ENCODE data around the gene DCC.
"Not testable (repeated sequence)": the region's sequence is repeated elsewhere in the genome, so short reads cannot be mapped to it uniquely, and the experiment has no call there.

DCC gene

DNA sequence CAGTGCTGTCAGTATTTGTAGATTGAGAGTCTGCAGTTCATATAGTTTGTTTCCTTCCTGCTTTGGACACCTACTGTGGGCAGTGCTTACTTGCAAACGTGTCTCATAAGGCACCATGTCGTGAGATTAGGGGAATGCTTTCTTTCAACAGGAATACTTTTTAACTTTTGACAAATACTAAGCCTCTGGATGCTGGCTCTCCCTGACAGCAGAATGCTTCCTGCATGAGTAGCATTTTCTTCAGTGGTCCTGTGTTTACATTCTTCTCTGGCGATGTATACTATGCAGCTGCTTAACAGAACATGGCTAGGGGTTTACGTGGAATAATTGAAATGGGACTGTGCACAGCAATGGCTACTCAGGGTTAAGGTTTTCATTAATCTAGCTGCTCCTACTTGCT is 1077.0 kb downstream of the DCC start:
- no peak for DNase-seq (ENCODE audit: low read depth)

DNA sequence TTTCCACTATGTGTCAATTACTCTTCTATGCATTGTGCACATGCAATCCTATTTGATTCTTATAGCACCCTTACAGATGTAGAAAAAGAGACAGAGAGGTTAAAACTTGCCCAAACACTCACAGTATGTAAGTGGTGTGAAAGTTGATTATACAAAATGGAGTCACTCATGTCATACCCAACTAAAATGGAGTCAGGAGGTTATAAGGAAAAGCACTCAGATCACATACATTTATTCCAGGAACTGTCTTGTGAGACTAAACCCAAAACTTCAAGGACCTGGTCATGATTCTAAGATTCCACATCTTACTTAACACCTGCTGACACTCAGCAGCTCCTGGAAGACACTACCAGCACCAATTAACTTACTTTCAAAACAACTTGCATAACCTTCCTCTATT is 1081.9 kb downstream of the DCC start:
- DNase-seq (ENCODE audit: low read depth) = no peak

DNA sequence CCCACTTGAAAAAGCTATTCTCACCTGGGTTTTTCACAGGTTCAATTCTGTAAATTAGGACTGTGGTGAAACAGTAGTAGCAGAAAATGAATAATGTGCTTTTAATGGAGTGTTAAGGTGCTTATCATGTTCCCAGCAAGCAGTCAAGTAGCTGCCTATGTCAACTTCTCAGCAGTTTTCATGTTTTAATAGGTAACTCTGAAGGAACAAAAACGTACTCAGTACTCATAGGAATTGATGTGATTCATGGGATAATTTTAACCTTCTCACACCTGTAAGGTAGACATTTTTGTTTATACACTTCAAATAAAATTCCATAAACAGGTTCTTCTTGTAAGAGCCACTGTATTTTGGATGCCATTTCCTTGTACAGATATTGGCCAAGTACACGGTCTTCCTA is 1082.9 kb downstream of the DCC start:
- no peak for DNase-seq (ENCODE audit: low read depth)

DNA sequence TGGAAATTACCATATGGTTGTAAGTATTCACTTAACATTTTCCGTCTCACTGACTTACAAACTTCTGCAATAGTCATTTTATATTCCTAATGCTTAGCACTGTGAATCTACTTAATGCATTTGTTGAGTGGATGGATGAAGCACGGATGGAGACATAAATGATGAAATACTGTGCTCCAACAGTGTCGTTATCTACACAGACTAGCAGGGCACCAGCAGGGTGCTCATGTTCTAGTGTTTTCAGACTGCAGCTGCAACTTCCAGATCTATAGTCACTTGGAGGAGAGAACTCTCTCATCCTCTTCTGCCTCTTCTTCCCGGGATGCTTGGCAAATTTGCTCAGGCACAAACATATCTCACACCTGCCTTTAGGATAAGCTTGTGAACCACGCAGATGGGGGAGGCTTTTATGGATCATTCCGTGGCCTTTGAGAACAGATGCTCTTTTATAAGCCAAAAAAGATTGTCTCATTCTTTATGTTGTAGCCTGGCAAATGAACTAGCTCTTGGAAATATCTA is 1086.7 kb downstream of the DCC start:
- DNase-seq (ENCODE audit: low read depth) = no peak

DNA sequence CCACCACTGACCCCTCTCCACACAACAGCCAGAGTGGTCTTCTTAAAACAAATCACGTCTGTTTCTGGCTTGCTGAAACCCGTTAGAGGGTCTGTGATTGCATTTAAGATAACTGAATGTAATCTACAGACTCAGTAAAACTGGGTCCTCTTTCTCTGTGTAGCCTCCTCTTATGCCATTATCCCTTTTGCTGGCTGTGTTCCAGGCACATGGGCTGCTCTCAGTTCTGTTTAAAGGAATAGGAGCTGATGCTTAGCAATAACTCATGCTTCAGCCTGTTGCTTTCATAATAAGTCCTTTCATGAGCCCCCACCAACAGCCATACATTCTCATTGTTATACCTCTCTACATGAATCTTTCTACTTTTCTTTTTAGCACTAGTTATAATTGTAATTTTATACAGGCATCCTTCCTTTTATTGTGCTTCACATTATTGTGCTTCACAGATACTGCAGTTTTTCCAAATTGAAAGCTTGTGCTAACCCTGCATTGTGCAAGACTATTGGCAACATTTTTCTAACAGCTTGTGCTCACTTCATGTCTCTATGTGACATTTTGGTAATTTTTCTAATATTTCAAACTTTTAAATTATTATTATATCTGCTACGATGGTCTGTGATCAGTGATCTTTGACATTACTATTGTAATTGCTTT is 1101.9 kb downstream of the DCC start:
- no peak for DNase-seq (ENCODE audit: low read depth)

DNA sequence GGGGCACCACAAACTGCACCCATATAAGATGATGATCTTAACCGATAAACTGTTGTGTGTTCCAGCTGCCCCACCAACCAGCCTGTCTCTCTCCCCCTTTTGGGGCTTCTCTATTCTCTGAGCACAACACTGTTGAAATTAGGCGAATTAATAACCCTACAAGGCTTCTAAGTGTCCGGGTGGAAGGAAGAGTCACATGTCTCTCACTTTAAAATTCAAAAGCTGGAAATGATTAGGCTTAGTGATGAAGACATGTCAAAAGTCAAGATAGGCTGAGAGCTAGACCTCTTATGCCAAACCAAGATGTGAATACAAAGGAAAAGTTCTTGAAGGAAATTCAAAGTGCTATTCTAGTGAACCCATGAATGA is 1102.4 kb downstream of the DCC start:
- DNase-seq (ENCODE audit: low read depth) = no peak

DNA sequence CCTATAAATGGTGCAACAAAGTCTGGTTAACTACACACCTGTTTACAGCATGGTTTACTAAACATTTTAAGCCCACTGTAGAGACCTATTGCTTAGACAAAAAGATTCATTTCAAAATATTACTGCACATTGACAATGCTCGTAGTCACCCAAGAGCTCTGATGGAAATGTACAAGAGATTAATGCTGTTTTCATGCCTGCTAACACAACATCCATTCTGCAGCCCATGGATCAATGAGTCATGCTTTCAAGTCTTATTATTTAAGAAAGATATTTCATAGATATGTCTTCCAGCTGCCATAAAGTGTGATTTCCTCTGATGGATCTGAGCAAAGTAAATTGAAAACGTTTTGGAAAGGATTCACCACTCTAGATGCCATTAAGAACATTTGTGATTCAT is 1103.3 kb downstream of the DCC start:
- DNase-seq (ENCODE audit: low read depth) = no peak

DNA sequence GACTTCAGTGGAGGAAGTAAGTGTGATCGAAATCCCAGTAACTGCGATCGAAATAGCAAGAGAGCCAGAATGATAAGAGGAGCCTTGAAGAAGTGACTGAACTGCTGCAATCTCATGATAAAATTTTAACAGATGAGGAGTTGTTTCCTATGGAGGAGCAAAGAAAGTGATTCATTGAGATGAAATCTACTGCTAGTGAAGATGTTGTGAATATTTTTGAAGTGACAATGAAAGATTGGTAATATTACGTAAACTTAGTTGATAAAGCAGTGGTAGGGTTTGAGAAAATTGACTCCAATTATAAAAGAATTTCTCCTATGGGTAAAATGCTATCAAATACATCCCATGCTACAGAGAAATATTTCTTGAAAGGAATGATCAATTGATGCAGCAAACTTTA is 1103.8 kb downstream of the DCC start:
- no peak for DNase-seq (ENCODE audit: low read depth)

DNA sequence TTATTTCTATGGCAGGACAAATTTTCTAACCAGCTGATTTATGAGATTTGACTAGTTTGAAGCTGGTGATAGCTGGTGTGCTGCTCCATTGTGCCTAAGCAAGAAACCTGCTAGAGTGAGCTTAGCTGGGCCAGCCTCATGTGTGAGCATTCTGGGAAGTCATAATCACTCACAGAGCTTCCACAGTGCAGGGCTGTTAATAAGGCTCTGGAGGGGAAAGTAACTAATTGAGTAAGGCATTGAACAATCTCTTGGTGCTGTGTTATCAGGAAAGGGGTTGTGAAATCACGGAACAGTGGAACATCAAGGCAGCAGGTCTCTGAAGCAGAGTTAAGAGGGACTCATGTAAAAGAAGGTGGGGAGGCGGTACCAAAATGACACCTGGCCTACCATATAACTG is 1111.9 kb downstream of the DCC start:
- DNase-seq (ENCODE audit: low read depth) = no peak

DNA sequence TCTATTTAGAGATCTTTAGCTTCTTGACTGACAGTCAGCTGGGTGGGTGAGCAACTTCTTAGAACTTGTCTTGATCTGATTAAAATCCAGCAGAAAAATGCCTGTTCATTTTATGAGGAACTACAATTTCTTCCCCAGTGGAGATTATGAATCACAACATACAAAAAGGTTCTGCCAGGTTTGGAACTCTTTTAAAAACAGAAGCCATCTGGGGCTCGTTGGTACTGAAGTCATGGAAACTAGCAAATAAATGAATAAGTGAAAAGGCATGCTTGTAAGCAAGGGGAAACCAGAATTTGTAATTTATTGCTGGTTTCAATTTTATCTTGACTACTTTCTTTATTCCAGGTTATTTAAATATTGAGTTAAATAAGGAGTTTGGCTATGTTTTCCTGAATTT is 1117.1 kb downstream of the DCC start:
- no peak for DNase-seq (ENCODE audit: low read depth)

DNA sequence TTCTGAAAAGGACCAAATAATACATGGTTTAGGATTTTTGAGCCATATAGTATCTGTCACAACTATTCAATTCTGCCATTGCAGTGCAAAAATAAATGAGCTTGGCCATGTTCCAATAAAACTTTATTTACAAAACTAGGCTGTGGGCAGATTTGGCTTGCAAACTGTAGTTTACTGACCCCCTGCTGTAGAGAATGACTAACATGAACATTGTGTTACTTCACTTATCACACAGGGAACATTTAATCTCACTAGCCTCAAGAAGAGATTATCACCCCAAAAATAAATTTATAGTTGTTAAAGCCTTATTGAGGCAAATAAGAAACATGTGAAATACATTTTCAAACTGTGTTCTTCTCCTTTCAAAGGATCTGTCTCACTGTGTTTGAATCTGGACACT is 1118.3 kb downstream of the DCC start:
- no peak for DNase-seq (ENCODE audit: low read depth)

DNA sequence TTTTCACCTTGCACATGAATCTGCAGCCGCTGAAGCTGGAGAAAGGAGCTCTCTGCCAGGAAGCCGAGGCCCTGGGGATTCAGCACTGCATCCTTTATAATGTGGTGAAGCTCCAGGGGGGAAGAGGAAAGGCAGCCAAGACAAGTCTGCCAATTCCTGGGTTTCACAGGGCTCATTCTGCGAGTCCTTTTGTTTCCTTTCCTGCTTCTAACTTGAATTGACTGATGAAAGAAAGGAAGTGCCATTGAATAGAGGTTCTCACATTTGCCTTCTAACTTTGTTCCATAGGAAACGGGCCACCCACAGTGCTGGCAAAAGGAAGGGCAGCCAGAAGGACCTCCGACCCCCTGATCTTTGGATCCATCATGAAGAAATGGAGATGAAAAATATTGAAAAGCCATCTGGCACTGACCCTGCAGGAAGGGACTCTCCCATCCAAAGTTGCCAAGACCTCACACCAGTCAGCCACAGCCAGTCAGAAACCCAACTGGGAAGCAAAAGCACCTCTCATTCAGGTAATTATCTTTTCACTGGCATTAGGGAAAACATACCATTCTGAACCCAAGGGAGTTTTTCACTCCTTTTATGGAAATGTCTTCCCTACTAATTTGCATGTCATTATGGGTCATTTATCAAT is 1119.1 kb downstream of the DCC start:
- no peak for DNase-seq (ENCODE audit: low read depth)

DNA sequence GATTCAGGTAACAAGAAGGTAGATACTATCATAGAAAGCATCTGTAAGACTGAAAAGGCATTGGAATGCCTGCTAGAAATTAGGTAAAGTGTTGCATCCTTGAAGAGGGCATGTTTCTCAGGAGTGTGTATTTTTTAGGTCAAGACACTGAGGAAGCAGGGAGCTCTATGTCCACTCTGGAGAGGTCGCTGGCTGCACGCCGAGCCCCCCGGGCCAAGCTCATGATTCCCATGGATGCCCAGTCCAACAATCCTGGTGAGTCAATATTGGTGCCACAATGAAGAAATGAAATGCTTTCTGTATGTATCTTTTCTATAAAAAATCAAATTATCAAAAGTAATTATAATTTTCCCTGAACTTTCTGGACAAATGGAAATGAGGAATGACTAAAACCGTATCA is 1127.8 kb downstream of the DCC start:
- no peak for DNase-seq (ENCODE audit: low read depth)

DNA sequence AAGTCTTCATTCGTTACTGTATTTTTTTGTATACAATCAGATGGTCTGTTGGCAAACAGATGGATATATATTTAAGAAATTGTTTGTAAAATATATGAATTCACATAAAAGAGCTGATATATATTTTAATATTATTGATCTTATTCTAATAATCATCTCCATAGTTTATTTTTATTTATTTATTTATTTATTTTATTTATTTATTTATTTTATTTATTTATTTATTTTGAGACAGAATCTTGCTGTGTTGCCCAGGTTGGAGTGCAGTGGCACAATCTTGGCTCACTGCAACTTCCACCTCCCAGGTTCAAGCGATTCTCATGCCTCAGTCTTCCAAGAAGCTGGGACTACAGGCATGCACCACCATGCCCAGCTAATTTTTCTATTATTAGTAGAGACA is 1128.2 kb downstream of the DCC start:
- not testable (repeated sequence) for DNase-seq (ENCODE audit: low read depth)

DNA sequence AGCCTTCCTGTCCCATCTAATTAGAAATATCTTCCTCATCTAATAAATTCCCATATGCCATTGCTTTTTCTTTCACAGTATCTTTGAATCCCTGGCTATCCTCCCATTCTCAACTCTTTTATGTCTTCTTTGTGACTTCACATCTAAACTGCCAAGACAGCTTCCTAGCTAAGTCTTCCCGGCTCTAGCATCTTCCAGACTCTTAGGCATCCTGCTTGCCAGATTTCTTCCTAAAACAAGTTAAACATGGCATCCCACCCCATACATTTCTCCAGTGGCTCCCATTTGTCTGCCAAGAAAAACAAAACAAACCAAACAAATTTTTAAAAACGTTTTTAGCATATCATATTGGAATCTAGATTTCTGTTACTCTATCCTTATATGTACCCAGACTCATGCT is 1132.5 kb downstream of the DCC start:
- DNase-seq (ENCODE audit: low read depth) = no peak

DNA sequence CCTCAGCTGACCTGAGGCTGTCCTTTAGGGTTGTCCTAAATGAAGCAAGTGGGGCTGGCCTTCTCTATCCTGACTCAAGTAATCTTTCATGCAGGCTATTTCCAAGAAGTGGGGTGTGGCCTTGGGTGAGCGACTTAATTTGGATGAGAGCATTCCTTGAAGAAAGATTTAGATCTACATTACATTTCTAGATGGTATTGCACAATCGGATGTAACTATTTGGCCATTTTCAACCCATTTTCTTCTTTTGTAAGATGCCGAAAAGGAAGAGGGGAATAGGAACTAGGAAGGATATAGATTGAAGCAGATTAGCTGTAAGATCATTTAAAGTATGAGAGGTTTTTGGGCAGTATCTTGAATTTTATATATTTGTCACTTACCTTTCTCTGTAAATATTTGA is 1138.2 kb downstream of the DCC start:
- DNase-seq (ENCODE audit: low read depth) = no peak

DNA sequence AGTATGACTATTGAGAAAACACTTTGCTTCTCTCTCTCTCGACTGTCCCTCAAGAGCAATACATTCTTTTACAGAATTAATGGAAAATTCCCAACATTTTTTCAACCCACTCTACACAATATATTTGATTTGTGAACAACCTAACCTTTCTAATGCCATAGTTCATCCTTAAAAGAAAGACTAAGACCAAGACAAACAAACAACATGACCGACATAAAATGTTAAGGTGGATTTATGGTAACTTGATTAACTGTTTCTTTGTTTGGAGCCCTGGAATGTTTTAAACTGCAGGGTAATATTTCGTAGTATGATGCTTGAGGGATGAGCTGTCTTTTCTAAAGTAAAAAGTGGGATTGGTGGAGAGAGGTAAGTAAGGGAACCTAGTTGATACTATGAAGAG is 1146.3 kb downstream of the DCC start:
- DNase-seq (ENCODE audit: low read depth) = no peak

DNA sequence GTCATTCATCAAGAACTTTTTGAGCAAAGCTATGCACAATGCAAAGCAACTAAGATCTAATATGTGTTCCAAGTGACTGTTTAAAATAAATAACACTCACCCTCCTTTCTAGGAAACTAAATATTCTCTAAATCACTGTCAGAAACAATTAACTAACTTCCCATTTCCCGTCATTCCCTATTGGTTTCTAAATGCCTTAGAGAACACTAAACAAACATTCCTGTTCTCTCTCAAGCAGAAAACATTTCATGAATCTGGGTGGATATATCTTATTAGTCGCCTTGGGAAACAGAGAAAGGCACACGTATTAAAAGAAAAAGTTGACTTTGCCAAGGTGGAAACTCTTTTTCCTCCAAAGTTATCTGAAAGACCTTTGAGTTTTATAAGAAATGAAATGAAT is 1149.3 kb downstream of the DCC start:
- no peak for DNase-seq (ENCODE audit: low read depth)

DNA sequence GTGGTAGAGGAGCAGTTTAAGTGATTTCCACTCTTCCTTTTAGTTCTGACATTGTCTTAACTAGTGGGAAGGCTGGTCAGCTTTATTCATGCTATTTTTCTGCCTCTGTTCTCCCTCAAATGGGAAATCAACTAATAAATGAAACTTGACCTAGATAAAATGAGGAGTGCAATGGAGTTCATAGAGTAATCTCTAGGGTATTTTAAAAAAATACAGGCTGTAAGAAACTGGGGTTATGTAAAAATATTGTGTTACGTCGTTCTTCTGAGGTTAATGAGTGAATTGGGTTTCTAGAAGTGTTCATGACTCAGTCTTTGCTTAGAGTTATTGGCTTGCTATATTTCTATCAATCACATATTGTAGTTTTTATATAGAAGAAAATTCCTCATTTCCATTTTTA is 1150.0 kb downstream of the DCC start:
- DNase-seq (ENCODE audit: low read depth) = no peak

DNA sequence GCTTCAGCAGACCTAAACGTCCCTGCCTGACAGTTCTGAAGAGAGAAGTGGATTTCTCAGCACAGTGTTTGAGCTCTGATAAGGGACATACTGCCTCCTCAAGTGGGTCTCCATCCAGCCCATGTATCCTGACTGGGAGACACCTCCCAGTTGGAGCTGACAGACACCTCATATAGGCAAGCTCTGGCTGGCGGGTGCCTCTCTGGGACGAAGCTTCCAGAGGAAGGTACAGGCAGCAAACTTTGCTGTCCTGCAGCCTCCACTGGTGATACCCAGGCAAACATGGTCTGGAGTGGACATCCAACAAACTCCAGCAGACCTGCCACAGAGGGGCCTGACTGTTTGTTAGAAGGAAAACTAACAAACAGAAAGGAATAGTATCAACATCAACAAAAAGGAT is 1156.0 kb downstream of the DCC start:
- no peak for DNase-seq (ENCODE audit: low read depth)

DNA sequence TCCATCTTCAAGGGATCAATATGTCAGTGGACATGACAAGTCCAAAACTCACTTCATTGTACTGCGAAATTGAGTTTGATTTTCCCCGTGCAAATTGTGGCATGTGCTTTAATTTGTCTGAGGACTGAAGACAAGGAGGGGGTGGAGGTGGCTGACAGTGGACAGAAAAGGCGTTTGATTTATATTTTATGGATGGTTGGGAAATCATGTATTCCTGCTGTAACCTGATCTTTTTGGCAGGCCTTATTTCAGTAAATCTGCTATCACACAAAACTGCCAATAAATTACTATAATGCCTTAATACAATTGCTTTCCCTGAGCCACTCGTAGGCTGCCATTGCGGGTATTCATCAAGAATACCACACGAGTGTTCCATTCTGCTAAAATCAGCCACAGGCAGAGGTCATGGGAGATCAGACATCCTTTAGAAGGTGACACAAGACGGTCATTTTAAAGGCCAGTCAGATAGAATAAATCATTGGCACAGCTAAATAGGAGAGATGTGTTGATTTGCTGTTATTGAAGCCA is 1164.0 kb downstream of the DCC start:
- no peak for DNase-seq (ENCODE audit: low read depth)

DNA sequence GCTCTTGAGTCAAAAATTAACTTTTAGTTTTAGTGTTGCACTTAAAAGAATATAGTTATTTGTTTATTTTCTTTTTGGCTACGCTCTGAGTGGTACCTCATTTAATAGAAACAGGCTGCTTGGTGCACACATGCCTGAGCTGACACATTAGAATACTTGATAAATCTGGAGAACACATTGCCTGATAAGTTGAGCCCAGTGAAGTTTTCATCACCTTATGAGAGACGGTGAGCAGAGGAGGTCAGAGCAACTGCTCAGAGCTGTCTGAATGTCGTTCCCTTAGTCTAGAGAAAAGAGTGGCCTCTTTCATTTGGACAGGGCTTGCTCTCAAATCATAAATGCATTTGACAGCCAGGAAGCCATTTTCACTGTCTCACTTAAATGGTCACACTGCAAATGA is 1168.5 kb downstream of the DCC start:
- no peak for DNase-seq (ENCODE audit: low read depth)

DNA sequence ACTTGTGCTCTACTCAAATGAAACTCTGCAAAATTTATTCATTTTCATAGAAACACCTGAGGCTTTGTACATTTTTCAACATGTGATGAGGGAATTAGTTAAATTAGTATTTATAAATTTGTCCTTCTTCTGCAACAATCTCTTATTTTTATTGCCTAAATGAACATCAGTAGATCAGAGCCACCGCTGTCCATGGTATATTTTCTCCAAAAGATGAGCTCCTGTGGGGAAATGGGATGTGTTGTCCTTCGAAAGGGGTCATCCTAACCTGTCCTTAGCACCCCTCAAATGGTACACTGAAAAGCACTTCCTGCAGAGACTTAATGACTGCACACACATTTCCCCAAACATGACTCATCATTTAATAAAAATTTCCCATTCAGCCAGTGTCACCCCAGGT is 1169.9 kb downstream of the DCC start:
- DNase-seq (ENCODE audit: low read depth) = no peak

DNA sequence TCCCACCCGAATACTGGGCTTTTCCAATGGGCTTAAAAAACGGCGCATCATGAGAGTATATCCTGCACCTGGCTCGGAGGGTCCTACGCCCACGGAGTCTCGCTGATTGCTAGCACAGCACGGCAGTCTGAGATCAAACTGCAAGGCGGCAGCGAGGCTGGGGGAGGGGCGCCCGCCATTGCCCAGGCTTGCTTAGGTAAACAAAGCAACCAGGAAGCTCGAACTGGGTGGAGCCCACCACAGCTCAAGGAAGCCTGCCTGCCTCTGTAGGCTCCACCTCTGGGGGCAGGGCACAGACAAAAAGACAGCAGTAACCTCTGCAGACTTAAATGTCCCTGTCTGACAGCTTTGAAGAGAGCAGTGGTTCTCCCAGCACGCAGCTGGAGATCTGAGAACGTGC is 1171.7 kb downstream of the DCC start:
- not testable (repeated sequence) for DNase-seq (ENCODE audit: low read depth)

All from stimulated activated CD8-positive, alpha-beta memory T cell treated with anti-CD3 and anti-CD28 coated beads, Interleukin-12 subunit alpha, Interleukin-12 subunit beta, amount 100 ng/mL, for 1 hour (primary cell).